ENCODE data around the gene FGGY.

FGGY gene

DNA sequence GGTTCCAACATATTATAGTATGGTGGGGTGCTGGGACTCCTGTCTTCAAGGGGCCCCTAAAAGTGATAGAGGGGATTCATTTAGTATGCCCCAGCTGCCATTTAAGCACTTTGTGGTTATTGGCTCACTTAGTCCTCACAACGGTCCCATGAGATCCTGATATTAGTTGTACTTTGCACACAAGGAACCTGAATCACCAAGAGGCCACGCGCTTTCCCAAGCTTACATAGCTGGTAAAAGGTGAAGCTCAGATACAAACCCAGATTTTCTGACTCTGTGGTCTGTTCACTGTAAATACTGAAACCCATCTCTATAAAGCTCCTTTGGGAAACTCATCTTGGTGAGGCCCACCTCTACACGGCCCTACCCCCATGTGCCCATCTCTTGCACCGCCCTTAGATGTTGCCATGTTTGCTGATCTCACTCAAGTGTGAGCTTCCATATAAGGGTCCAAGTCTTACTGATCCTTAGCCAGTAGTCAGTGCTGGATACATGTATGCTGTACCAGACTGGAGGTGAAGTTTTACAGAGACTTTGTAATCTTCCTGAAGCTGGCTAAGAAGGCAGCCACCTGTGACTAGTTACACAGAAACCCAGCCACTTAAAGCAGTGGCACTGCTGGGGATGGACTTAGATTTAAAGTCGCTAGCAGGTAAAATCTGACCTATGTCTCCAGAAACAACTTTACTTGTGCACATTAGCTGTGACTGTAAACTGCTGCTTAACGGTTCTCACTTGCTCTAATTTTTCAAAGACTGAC lies 393.5 kb downstream of the FGGY start:
- TF ChIP-seq, protein P1, sequence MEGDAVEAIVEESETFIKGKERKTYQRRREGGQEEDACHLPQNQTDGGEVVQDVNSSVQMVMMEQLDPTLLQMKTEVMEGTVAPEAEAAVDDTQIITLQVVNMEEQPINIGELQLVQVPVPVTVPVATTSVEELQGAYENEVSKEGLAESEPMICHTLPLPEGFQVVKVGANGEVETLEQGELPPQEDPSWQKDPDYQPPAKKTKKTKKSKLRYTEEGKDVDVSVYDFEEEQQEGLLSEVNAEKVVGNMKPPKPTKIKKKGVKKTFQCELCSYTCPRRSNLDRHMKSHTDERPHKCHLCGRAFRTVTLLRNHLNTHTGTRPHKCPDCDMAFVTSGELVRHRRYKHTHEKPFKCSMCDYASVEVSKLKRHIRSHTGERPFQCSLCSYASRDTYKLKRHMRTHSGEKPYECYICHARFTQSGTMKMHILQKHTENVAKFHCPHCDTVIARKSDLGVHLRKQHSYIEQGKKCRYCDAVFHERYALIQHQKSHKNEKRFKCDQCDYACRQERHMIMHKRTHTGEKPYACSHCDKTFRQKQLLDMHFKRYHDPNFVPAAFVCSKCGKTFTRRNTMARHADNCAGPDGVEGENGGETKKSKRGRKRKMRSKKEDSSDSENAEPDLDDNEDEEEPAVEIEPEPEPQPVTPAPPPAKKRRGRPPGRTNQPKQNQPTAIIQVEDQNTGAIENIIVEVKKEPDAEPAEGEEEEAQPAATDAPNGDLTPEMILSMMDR (IDR thresholded peaks at IDR 0.05; ENCODE audit: borderline replicate concordance, extremely low read depth, low read length, poor library complexity, severe bottlenecking), result no peak
- no peak for TF ChIP-seq EZH2 (IDR thresholded peaks at IDR 0.05; ENCODE audit: borderline replicate concordance, low read depth, low read length, severe bottlenecking)
- H2AFZ ChIP-seq (ENCODE audit: low read depth, low read length), result no peak overlapping the region
- H3K79me2 ChIP-seq (ENCODE audit: insufficient read depth, low read length), result no peaks in the 10 kb centered on the region
- H3K9ac ChIP-seq (ENCODE audit: low read depth, low read length), result no peak overlapping the region
- no peak overlapping the region for H3K27ac ChIP-seq (ENCODE audit: low read length)
- no peaks in the 10 kb centered on the region for H3K4me1 ChIP-seq (ENCODE audit: insufficient read depth, low read length)
- no peaks in the 10 kb centered on the region for H3K9me3 ChIP-seq (ENCODE audit: insufficient read depth, low read length, severe bottlenecking)
- no peak overlapping the region for H3K4me2 ChIP-seq (ENCODE audit: insufficient read depth, low read length)
- DNase-seq (no peak), ATAC-seq (ENCODE audit: insufficient read depth, low read depth) (no peak)
- no peaks in the 10 kb centered on the region for H3K27me3 ChIP-seq (ENCODE audit: insufficient read depth, low read length, poor library complexity)
- no peaks in the 10 kb centered on the region for H3K36me3 ChIP-seq (ENCODE audit: insufficient read depth, low read length)
- H4K20me1 ChIP-seq (ENCODE audit: insufficient read depth, low read length), result no peaks in the 10 kb centered on the region
- H3K4me3 ChIP-seq (ENCODE audit: low read depth in 1 of 2, low read length in 2 of 2), result no peak overlapping the region

- Histone ChIP-seq H3K36me3 (ENCODE audit: insufficient read depth, low read length) (no peaks in the 10 kb centered on the region), H3K27ac (ENCODE audit: low read length) (no peak overlapping the region), H3K4me1 (ENCODE audit: insufficient read depth, low read length) (peaks cover under 1% of the 10 kb centered on the region), H4K20me1 (ENCODE audit: insufficient read depth, low read length) (no peaks in the 10 kb centered on the region), H3K27me3 (ENCODE audit: insufficient read depth, low read length, poor library complexity) (no peaks in the 10 kb centered on the region), H2AFZ (ENCODE audit: low read depth, low read length) (no peak overlapping the region), H3K79me2 (ENCODE audit: insufficient read depth, low read length) (no peaks in the 10 kb centered on the region), H3K4me2 (ENCODE audit: insufficient read depth, low read length) (no peak overlapping the region), H3K9ac (ENCODE audit: low read depth, low read length) (no peak overlapping the region), H3K4me3 (ENCODE audit: low read depth in 1 of 2, low read length in 2 of 2) (no peak overlapping the region), H3K9me3 (ENCODE audit: insufficient read depth, low read length, severe bottlenecking) (no peaks in the 10 kb centered on the region)
- TF ChIP-seq, protein P1 (IDR thresholded peaks at IDR 0.05; ENCODE audit: borderline replicate concordance, extremely low read depth, low read length, poor library complexity, severe bottlenecking), result no peak
- no peak for TF ChIP-seq EZH2 (IDR thresholded peaks at IDR 0.05; ENCODE audit: borderline replicate concordance, low read depth, low read length, severe bottlenecking)
- ATAC-seq (ENCODE audit: insufficient read depth, low read depth) (no peak), DNase-seq (no peak)
Measured at GRCh38 chr1:59691261-59691660, 394.4 kb downstream of the FGGY start.

GRCh38 chr1:59692591-59692990 lies 395.7 kb downstream of the FGGY start:
- Histone ChIP-seq H3K4me2 (ENCODE audit: insufficient read depth, low read length) (no peak overlapping the region), H2AFZ (ENCODE audit: low read depth, low read length) (no peak overlapping the region), H3K27ac (ENCODE audit: low read length) (no peak overlapping the region), H3K36me3 (ENCODE audit: insufficient read depth, low read length) (no peaks in the 10 kb centered on the region), H3K4me1 (ENCODE audit: insufficient read depth, low read length) (peaks cover 14% of the 10 kb centered on the region), H3K9me3 (ENCODE audit: insufficient read depth, low read length, severe bottlenecking) (no peaks in the 10 kb centered on the region), H3K4me3 (ENCODE audit: low read depth in 1 of 2, low read length in 2 of 2) (no peak overlapping the region), H3K79me2 (ENCODE audit: insufficient read depth, low read length) (no peaks in the 10 kb centered on the region), H4K20me1 (ENCODE audit: insufficient read depth, low read length) (no peaks in the 10 kb centered on the region), H3K9ac (ENCODE audit: low read depth, low read length) (no peak overlapping the region), H3K27me3 (ENCODE audit: insufficient read depth, low read length, poor library complexity) (no peaks in the 10 kb centered on the region)
- TF ChIP-seq EZH2 (IDR thresholded peaks at IDR 0.05; ENCODE audit: borderline replicate concordance, low read depth, low read length, severe bottlenecking), result no peak
- TF ChIP-seq, protein P1 (IDR thresholded peaks at IDR 0.05; ENCODE audit: borderline replicate concordance, extremely low read depth, low read length, poor library complexity, severe bottlenecking), result no peak
- no peak for ATAC-seq (ENCODE audit: insufficient read depth, low read depth)
- no peak for DNase-seq

All from DND-41 (cell line).